Measurements from ENCODE around the gene USP32.

USP32 gene

GRCh38 chr17:60168654-60169053 lies 223.3 kb downstream of the USP32 start:
- no peak for DNase-seq

DNA sequence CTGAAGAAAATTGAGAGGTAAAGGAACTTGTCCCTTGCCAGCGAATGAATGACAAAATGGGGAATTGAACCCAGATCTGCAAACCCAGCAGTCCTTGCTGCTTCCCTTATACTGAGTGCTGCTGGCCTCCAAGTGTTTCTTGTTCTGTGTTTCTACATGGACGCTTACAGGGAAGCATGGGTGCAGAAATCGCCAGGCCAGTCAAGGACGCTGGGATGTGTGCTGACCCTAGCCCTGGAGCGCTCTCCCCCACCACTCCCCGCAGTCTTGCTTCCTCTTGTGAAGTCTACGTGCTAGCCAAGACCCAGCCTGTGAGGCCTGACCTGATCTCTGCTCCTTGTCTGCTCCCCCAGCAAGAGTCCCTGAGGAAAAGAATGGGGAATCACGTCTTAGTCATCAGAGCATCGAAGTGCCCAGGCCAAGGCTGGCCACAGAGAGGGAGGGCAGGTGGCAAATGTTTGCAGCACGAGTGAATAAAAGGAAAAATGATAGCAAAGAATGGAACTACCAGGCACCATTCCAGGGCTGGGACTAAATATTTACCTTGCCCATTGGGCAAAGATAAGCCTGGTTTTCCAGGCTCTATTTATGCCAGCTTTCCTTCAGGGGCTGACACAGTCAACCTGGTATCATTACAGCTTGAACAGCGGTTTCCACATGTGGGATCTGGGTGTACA lies 224.7 kb downstream of the USP32 start:
- peak; percentile 35 for DNase-seq

GRCh38 chr17:60165971-60166370 lies 226.0 kb downstream of the USP32 start:
- DNase-seq = no peak

GRCh38 chr17:60165223-60165622 lies 226.7 kb downstream of the USP32 start:
- DNase-seq = no peak

GRCh38 chr17:60164697-60165096 lies 227.2 kb downstream of the USP32 start:
- DNase-seq = no peak

DNA sequence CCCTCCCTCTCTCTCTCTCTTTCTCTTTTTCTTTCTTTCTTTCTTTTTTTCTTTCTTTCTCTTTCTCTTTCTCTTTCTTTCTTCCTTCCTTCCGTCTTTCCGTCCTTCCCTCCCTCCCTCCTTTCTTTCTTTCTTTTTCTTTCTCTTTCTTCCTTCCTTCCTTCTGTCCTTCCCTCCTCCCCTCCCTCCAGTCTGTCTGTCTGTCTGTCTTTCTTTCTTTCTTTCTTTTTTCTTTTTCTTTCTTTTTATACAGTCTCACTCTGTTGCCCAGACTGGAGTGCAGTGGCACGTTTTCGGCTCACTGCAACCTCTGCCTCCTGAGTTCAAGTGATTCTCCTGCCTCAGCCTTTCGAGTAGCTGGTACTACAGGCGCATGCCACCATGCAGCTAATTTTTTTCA lies 227.8 kb downstream of the USP32 start:
- DNase-seq = no peak

- DNase-seq = no peak
Measured at GRCh38 chr17:60163108-60163784, 228.7 kb downstream of the USP32 start.

DNA sequence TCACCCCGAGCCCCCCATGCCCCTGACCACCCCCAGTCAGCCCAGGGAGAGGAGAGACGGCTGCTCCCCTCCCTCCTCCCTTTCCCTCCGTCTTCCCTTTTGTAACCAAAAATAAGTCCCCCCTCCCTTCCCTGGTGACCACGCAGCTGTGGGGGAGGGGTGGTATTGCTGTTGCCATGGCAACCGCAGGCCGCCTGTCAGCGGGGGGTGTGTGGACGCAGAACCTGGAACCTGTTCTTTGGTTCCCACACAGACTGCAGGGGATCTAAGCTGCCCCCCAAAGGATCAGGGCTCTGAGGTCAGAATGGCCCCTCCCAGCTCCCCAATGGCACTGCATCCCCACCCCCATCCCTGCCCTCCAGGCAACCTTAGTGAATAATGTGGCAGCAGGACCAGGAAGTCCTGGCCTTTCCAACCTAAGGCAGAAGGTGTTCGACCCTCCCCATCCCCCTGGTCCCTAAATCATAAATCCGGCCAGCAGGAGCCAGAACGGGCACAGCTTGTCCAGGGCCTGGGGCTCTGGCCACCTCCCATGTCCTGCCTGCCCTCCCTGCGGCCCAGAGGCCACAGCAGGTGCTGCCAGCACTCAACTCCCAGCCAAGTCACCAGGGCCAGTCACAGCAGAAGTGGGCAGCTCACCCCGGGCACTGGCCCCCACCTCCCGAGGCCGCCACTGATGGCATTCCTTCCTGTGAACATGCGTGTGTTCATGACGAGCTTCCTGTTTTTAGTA lies 230.2 kb downstream of the USP32 start:
- no peak for DNase-seq

DNA sequence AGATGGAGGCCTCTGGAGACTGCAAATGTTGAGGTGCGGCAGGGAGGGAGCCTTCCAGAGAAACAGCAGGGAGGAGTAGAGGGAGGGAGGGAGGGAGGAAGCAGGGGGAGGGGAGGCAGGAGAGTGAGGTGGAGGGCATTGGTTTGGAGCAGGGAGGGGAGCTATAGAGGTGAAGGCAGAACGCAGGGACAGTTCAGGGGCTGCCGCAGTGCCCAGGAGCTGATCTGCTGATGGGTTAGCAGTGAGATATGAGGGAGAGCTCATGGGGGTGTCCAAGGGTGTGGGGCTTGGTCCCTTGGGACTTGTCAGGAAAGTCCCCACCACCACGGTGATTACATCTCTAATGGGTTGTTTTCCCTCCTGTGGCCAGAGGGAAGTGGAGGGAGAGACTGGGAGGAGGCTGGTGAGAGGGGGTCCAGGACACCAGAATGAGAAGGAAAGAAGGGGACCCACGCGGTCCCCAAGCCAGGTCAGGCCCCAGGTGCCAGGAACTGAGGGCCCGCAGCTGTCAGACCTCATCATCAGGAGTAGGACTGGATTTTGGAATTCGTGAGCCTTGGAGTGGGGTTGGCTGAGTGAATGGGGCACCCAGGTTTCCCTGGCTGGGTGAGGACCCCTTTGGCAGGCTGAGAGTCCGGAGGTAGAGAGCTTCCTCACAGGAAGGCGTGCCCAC lies 231.0 kb downstream of the USP32 start:
- no peak for DNase-seq

- no peak for DNase-seq
Measured at GRCh38 chr17:60159479-60159866, 232.5 kb downstream of the USP32 start.

DNA sequence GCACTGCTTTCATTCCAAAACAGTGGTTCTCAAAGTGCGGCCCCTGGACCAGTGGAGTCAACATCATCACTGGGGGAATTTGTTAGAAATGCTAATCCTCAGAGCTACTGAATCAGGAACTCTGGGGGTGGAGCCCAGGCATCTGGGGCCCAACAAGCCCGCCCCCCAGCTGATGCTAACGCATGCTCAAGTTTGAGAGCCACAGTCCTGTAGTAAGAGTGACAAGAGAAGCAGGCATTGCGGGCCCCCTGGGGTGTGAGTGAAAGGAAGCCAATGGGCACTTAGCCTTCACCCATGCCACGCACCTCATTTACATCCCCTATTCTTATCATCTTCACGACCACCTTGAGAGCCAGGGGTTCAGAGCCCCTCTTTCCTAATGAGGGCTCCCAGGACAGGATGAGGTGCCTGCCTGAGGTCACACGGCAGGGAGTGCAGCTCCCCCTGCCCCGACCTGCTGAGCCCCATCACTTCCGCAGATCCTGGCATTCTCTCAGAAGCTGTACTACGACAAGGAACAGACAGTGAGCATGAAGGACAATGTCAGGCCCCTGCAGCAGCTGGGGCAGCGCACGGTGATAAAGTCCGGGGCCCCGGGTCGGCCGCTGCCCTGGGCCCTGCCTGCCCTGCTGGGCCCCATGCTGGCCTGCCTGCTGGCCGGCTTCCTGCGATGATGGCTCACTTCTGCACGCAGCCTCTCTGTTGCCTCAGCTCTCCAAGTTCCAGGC lies 233.0 kb downstream of the USP32 start:
- DNase-seq = no peak

- no peak for DNase-seq
Measured at GRCh38 chr17:60157487-60158040, 234.4 kb downstream of the USP32 start.

DNA sequence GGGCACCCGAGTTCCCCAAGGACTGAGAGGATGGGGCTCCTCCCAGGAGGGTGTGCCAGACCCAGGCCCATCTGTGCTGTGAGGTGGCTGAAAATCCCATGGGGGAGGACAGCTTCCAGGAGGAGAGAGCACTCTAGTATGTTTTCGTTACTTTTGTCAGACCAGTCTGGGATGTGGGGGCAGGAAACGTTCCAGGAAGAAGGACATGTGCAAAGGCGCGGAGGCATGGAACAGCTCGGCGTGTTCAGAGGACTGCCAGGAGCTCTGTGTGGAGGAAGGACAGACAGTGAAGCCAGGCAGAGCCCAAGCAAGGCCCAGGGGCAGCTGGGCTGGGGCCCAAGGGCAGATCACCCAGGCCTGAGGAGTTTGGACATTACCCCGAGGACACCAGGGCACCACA lies 235.2 kb downstream of the USP32 start:
- DNase-seq = no peak

DNA sequence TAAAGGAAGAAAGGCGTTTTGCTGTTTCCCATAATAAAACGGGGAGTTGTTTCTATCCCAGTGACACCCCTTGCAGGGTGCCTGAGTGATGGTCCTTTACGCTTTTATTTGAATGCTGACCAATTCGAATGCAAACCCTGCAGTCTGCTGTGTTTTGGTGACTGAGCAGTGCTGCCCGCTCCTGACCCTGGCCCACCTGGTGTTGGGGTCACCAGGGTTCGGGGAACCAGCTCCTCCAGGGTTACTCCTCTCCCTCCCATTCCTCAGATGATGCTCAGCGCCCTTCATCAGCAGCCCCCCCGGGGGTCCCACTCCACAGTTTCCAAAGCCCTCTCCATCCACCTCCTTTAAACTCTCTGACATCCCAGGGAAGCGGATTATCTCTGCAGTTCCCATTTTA lies 236.1 kb downstream of the USP32 start:
- no peak for DNase-seq

- DNase-seq = no peak
Measured at GRCh38 chr17:60155427-60155814, 236.5 kb downstream of the USP32 start.

DNA sequence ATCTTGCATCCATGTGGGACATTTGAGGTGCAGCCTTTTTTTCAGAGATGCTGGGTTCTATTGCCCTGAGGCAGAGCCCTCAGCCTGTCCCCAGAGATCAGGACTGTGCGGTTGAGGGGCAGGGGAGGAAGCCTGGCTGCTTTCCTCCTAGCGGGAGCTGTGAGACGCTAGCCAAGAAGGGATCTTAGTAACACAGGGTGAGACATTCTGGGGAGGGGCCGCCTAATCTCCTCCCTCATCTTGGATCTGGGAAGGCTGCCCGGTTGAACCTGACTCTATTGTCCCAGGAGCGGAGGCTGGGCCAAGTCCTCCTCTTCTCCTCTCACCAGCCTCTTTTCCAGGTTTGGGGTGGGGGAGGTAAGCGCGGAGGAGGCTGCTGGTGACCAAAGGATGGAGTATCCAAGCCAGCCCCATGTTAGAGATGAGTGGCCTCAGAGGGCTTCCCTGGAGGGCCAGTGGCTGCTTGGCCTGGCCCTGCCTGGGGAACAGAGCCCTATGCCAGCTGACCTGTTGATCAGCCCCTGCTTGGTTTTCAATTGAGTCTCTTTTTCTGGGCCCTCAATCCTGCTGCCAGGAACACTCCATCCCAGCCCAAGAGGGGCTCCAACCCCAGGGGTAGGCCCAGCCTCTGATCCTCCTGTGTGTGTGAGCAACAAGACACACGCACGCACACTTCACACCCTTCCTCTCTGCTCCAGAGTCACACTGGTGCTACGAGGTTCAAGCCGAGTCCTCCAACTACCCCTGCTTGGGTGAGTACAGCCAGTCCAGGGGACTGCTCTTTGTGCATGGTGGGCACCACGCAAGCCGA lies 237.1 kb downstream of the USP32 start:
- peak; percentile 73 for DNase-seq

GRCh38 chr17:60153606-60154390 lies 238.1 kb downstream of the USP32 start:
- DNase-seq = no peak

DNA sequence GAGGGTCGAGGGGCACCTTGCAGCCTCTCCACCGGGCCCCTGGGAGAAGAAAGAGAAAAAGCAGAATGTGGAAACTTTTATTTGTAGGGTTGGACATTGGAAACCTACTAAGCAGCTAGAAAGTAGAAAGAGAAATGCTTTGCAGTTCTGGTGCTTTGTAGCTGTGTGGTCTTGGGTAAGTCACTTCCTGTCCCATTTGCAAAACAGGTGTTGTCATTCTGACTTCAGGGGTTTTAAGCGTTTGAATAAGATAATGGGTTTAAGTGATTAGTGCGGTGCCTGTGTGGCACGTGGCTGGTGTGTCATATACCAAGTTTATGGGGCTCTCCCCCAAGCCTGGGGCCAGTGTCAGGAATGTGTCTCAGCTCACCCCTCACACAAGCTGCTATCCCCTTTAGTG lies 240.6 kb downstream of the USP32 start:
- no peak for DNase-seq

- DNase-seq = no peak
Measured at GRCh38 chr17:60149691-60150582, 242.0 kb downstream of the USP32 start, which contains the start of gene CA4. TSS of gene CA4 (plus strand) at chr17:60149973. CDS start at chr17:60150035, 62 bp downstream.

DNA sequence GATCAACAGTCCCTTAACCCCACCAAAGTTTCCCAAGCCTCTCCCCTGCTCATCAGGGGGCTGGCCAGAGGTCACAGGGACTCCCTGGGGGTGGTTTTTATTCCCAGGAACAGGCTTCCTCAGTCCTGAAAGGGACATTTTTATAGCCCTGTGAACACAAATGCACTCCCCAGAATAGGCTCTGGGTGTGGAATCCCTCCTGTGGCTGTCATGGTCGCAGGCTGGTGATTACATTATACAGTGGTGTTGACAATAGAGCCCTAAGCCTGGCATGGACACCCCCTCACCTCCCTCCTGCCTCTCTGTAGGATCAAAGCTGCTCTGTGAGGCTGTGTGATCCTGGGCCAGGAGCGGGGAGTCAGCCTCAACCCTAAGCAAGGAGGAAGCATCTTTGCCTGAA lies 243.6 kb downstream of the USP32 start:
- no peak for DNase-seq
